Hindlimb muscle (tissue), 1 donor: ENCODE results near the gene PADI1. TPM values are rescaled to one million over a fixed set of nuclear protein-coding genes. Genes with fewer than 3 reads are reported as not detected.

Experiments
- DNase-seq: peaks from one replicate; pipeline ENCODE4 v3.0.0-alpha.2; 2013
- polyA plus RNA-seq: library from polyadenylated mRNA; unstranded; fragments of 120-200 nt; gene quantifications from one replicate; pipeline ENCODE4 v1.2.1, GENCODE V29; 2013; ENCODE audit not compliant: insufficient read length

Gene PADI1
- polyA plus RNA-seq, 1 donor: 0.31 TPM

- peak; percentile 11 for DNase-seq
Measured at GRCh38 chr1:17244821-17245740, 40.2 kb downstream of the PADI1 start.

DNA sequence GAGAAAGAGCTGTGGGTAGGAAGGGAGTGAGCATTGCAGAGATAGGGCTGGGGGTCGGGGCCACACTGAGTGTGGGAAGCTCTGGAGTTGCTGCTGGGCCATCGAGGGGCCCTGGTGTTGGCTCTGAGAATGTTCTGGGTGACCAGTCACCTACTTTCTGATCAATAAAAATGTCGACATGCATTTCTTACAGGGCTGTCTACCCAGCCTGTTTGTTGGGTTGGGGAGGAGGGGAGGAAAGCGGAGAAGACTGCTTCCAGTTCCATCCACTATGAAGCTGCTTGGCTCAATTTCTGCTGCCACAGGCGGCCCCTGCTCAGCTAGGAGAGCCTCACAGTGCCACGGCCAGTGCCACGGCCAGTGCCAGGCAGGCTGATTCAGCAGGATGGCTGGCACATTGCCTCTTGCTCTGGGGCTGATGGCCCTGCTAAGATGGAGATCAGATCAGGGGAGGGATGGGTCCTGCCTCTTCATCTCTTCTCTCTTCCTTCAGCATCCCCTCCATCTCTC is 40.9 kb downstream of the PADI1 start:
- no peak for DNase-seq

DNA sequence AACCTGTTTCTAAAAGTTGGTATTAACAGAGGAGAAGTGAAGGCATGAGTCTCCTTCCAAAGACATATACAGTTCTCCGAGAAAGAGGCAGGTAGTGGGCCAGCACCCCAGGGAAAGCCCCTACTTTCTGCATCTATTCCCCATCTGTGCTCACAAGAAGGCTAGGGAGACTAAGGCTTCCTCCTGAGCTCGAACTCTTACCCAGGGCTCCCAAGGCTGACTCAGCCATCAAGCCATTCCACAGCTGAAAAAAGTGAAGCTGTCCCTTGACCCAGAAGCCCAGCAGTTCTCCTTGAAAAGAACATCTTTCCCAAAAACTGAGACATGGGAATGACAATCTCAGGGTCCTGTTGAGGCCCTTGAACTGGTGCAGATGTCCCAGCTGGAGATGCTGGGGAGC is 42.0 kb downstream of the PADI1 start:
- DNase-seq: no peak

GRCh38 chr1:17248781-17249180 is 43.9 kb downstream of the PADI1 start, which contains the start of gene PADI3:
TSS of gene PADI3 (plus strand) at chr1:17249098. CDS start at chr1:17249138, 40 bp downstream.
- no peak for DNase-seq

- no peak for DNase-seq
Measured at GRCh38 chr1:17250601-17251000, 45.7 kb downstream of the PADI1 start.

GRCh38 chr1:17251246-17251645 is 46.3 kb downstream of the PADI1 start:
- DNase-seq: no peak

DNA sequence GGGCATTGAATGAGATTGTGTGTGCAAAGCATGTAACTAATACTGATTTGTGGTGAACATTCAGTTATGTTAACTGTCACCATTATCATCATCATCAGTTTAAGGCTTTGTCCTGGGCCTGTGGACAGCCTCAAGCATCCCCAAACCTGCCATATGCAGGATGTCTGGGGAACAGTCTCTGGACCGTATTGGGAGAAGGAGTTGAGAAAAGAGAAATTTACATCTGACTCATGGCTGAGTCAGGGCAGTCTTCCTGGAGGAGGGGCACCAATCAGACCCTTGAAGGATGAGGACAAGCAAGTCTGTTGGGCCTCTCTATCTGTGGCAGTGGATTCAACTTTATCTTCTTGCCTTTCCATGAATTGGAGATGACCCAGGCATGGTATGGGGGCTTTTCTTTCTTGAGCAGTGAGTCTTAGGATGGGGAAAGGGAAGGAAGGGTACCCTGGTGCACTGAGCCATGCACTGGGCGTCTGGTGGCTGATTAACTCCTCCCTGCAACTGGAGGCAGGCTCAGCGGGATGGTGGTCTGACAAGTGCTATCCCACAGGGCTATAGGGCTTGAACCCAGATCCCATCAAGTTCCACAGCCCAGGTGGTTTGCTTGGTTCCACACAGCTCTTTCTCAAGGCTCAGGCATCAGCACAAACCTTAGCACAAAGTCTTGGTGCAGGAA is 46.9 kb downstream of the PADI1 start:
- DNase-seq: no peak

DNA sequence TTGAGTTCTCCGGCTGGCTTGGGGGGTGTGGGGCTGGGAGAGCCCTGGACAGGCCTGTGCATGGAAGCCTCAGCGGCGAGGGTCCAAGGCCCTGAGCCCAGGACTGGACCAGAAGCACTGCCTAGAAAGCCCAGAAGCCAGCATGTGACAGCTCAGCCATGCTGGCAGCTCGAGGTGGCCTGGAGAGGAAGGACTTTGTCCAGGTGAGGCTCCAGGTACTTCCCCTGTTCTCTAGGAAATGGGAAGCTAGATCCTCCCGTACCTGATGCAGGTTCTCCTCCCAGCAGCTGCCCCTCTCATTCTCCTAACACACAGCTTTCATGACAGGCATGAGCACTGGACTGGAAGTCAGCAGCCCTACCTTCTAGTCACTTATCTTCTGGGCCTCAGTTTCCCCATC is 50.4 kb downstream of the PADI1 start:
- no peak for DNase-seq

DNA sequence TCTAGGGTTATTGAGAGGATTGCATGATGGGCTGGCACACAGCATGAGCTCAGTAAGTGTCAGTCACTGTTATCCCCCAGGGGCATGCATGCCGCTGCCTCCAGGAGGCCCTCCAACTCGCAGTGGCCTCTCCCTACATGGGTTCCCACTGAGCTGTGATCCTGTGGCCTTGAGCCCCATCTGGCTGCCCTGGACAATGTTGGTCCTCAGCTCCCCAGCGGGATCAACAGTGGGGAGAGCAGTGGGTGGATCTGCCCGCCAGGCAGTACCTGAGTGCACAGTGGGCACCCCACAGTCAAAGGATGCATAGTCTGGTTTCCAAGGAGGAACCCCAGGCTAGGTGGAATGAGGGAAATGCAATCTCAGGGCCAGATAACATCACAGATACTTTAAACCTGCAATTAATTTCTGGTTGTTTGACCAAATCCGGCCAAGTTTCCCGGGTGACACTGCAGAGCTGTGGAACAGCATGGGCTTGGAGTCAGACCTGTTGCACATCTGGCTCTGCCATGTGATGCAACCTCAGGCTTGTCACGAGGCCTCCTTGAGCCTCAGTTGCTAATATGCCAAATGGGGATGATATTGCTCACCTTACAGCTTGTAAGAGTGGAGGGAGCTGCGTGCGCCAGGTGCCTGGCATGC is 53.3 kb downstream of the PADI1 start:
- DNase-seq: no peak

DNA sequence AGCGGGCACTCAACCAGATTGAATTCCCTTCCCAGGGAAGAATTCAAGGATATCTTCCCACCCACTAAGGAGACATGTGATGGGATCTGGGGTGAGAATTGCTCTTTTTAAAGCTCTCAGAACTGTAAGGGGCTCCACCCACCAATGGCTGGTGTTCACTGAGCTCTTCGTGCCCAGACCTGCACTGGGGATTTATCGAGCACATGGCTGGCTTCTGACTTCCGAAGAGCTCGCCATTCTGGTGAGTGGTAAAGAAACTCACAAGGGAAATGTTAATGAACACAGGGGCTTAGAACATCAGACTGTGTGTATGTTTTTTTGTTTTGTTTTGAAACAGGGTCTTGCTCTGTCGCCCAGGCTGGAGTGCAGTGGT is 53.8 kb downstream of the PADI1 start:
- no peak for DNase-seq

GRCh38 chr1:17259233-17259873 is 54.4 kb downstream of the PADI1 start:
- no peak for DNase-seq

- no peak for DNase-seq
Measured at GRCh38 chr1:17260264-17260663, 55.3 kb downstream of the PADI1 start.

GRCh38 chr1:17260738-17261137 is 55.8 kb downstream of the PADI1 start:
- DNase-seq: no peak

- DNase-seq: no peak
Measured at GRCh38 chr1:17263936-17264335, 59.0 kb downstream of the PADI1 start.

DNA sequence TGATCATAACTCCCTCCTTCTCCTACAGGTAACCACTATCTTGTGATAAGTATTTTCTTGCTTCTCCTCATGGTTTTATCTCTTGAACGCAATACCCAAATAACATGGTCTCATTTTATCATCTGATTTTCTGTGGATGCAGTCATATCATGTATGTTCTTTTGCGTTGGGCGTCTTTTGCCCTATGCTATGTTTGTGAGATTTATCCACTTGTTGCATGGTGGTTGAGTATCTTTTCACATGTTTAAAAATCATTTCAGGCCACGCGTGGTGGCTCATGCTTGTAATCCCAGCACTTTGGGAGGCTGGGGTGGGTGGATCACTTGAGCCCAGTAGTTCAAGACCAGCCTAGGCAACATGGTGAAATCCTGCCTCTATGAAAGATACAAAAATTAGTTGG is 59.5 kb downstream of the PADI1 start:
- no peak for DNase-seq

DNA sequence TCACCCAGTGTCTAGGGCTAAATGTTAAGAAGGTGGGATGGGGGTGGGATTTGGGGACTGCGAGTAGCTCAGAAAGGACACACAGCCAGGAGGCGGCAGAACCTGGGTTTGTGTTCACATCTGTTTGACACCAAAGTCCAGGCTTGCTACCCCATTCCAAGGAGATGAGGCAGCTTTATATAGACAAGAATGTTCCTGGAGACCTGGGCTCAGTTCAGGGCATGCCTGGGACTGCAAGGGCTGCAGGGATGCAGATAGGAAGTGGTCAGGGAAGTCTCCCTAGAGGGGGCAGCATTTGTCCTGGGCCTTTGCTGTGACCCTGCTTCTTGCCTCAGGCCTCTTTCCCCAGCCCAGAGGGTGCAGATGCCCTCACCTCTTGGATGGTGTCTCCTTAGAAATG is 60.2 kb downstream of the PADI1 start:
- DNase-seq: no peak

DNA sequence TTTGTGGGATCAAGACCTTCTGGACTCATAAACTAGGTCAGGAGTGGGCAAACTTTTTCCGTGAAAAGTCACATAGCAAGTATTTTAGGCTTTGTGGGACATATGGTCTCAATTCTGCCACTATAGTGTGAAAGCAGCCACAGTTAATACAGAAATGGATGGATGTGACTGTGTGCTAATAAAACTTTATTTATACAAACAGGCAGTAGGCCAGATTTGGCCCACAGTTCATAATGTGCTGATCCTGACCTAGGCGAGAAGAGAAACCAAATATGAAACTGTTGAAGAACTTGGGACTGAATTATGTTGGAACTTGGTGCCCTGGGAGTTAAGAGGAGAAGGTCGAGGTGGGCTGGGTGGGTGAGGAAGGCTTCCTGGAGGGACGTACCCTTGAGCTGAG is 61.0 kb downstream of the PADI1 start:
- no peak for DNase-seq

DNA sequence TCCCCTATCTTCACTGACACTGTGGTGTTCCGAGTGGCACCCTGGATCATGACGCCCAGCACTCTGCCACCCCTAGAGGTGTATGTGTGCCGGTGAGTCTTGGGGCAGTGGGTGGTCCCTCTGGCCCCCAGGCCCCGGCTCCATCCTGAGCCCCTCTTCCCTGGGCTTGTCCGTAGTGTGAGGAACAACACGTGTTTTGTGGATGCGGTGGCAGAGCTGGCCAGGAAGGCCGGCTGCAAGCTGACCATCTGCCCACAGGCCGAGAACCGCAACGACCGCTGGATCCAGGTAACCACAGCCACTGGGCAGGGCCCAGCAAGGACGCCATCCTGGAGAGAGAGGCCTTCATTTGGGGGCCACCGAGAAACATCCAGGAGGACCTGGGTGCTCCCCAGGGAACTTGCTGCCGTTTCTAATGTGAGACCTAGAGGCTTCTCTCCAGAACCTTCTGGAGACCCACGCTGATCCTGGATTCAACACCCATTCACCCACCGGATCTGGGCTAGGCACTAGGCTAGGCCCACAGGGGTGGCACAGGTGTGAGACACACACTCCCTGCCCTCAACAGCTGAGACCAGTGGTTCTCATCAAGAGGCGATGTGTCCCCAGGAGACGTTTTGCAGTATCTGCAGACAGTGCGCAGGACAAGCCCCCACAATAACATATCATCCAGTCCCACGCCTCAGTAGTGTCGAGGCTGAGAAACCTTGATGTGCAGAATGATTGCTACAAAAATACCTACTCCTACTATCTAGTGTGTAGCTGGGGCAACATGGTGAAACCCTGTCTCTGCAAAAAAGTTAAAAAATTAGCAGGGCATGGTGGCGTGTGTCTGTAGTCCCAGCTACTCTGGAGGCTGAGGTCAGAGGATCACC is 66.2 kb downstream of the PADI1 start:
- DNase-seq: no peak

- DNase-seq: no peak
Measured at GRCh38 chr1:17272066-17272465, 67.1 kb downstream of the PADI1 start.

- no peak for DNase-seq
Measured at GRCh38 chr1:17272646-17273045, 67.7 kb downstream of the PADI1 start.

DNA sequence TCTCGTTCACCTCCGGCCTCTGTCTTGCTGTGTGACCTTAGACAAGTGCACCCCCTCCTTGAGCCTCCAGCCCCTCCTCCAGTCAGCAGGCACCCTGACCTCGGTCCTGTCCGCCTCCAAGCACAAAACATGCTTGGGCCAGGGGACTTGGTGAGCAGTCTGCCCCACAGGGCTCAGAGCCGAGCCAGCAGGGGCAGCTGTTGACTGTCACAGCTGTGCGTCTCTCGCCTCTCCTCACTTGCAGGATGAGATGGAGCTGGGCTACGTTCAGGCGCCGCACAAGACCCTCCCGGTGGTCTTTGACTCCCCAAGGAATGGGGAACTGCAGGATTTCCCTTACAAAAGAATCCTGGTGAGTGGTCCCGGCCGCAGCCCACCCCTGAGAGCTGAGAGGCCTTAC is 68.2 kb downstream of the PADI1 start:
- no peak for DNase-seq
